Pancreas (tissue), 10 donors: Measurements from ENCODE around the gene POU2AF2. TPM values are rescaled to one million over a fixed set of nuclear protein-coding genes. Genes with fewer than 3 reads are reported as not detected.

Experiments
- ATAC-seq, 4 donors: fragments of 200-7000 bp; cut with Tn5 transposase; one replicate each; pipeline versions ENCODE4 v1.8.0 to v1.9.1; 2020; ENCODE audit warnings: mild to moderate bottlenecking in 4 of 4, moderate library complexity in 4 of 4
- DNase-seq, 6 donors: peaks; one replicate each; pipeline ENCODE4 v3.0.0-alpha.2; 2020
- FAIRE-seq: peaks from 2 replicates; lab custom pipeline; 2012; peaks lifted over from hg19 to GRCh38; lab: Jason Lieb, UNC
- H3K27ac ChIP-seq, 4 donors: fragments of 200-600 bp; sonication (generic); 1 replicate in 3 of 4; 2 replicates in 1 of 4; pipeline versions ENCODE4 v1.5.0 to v1.8.0; 2020
- H3K27me3 ChIP-seq, 4 donors: fragments of 200-600 bp; one replicate each; pipeline ENCODE4 v1.8.0; 2021
- H3K36me3 ChIP-seq, 3 donors: fragments of 200-600 bp; sonication (generic) in 1 of 3; one replicate each; pipeline versions ENCODE4 v1.5.0 to v1.8.0; 2020 to 2021
- H3K4me1 ChIP-seq, 3 donors: fragments of 200-600 bp; one replicate each; pipeline ENCODE4 v1.8.0; 2021
- H3K4me3 ChIP-seq, 4 donors: fragments of 200-600 bp; sonication (generic) in 2 of 4; one replicate each; pipeline versions ENCODE4 v1.5.0 to v1.8.0; 2020 to 2021
- H3K9me3 ChIP-seq, 4 donors: fragments of 200-600 bp; one replicate each; pipeline ENCODE4 v1.8.0; 2021
- WGBS, 2 donors: extraction: QIAGEN DNeasy Blood & Tissue Kit; methylation state at CpG; one replicate each; pipeline ENCODE4 v1.1.7; 2013; 5-methylcytosine and 5-hydroxymethylcytosine counted together
- intact Hi-C, 3 donors: fragments of 100-400 bp; cut with DNase I; formaldehyde crosslinking; loops; one replicate each; pipeline versions ENCODE4 v1.11.1 to v1.14.2; 2022
- polyA plus RNA-seq, 2 donors: library from polyadenylated mRNA; stranded (reverse); fragments of 200-250 nt; gene quantifications; one replicate each; pipeline ENCODE4 v1.2.3, GENCODE V29; 2013
- total RNA-seq, 6 donors: library from RNA; stranded (reverse); fragmentation: NEBNext Ultra II Directional in 4 of 6; extraction: Animal tissue kit (Norgen Biotek cat#: 25700) in 4 of 6; gene quantifications; one replicate each; pipeline versions ENCODE4 v1.2.1 to v1.2.4, GENCODE V29; 2021 to 2023
- TF ChIP-seq, protein P1 (sequence below), 4 donors: fragments of 200-600 bp; sonication (generic) in 3 of 4; IDR thresholded peaks; one replicate each; pipeline versions ENCODE4 v1.5.0 to v1.8.0; 2021; ENCODE audit warnings: antibody characterized with exemption in 4 of 4
- donor health status: healthy with polysubstance abuse.
- donor health status: DM: no; HTN: no; CAD: no; lungs with moderate emphysema.
- donor health status: DM: no; HTN: no; CAD: no.
- donor health status: control.
- donor health status: control.
- donor health status: Bipolar disorder and iron deficiency.
- donor health status: DM: yes; HTN: yes; CAD: no.
- donor health status: DM: no; HTN: no; CAD: no.
- donor health status: DM: no; HTN: no; CAD: no.
- donor health status: DM: yes; HTN: yes; CAD: no.

POU2AF2 gene
- total and polyA plus RNA-seq, 8 donors = 0.16 to 1.9 (median 0.24) TPM

DNA sequence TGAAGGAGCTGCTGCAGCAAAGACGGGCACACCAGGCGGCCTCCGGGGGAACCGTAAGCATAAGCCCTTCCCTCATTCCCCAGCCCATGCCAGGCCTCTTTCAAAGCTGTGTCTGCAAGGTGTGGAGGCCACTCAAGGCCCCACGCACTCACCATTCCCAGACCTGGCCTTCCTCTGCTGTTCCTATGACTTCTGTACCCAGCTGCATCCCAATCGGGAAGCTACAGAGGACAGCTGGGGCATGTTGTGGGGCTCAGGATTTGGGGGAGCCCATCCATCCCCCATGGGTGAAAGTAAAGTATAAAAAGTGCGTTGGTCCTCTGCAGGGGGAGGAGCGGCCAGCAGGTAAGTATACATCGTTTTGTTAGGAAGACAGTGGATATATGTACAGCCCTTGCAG lies 55.0 kb downstream of the POU2AF2 start:
- 91 to 96% methylated on average over 9 of the region's 9 CpGs for WGBS, 2 donors
- H3K9me3 ChIP-seq = no peaks in the 10 kb centered on the region
- H3K4me3 ChIP-seq = no peak overlapping the region
- intact Hi-C loops = loop anchor here in 2 of 3 donors (5.0 to 10.0 kb wide), 2 partner anchors 54 to 122 kb away; no protein-coding TSS in a partner anchor
- H3K27me3 ChIP-seq = no peaks in the 10 kb centered on the region
- TF ChIP-seq, protein P1, sequence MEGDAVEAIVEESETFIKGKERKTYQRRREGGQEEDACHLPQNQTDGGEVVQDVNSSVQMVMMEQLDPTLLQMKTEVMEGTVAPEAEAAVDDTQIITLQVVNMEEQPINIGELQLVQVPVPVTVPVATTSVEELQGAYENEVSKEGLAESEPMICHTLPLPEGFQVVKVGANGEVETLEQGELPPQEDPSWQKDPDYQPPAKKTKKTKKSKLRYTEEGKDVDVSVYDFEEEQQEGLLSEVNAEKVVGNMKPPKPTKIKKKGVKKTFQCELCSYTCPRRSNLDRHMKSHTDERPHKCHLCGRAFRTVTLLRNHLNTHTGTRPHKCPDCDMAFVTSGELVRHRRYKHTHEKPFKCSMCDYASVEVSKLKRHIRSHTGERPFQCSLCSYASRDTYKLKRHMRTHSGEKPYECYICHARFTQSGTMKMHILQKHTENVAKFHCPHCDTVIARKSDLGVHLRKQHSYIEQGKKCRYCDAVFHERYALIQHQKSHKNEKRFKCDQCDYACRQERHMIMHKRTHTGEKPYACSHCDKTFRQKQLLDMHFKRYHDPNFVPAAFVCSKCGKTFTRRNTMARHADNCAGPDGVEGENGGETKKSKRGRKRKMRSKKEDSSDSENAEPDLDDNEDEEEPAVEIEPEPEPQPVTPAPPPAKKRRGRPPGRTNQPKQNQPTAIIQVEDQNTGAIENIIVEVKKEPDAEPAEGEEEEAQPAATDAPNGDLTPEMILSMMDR (IDR thresholded peaks at IDR 0.05) = no peak
- FAIRE-seq = no peak
- DNase-seq = no peak
- H3K27ac ChIP-seq = peak overlapping the region; percentile 41 to 93 (median 88)
- H3K4me1 ChIP-seq = peaks cover 4 to 42% (median 33%) of the 10 kb centered on the region in 3 donors
- H3K36me3 ChIP-seq = no peaks in the 10 kb centered on the region
- ATAC-seq = no peak

DNA sequence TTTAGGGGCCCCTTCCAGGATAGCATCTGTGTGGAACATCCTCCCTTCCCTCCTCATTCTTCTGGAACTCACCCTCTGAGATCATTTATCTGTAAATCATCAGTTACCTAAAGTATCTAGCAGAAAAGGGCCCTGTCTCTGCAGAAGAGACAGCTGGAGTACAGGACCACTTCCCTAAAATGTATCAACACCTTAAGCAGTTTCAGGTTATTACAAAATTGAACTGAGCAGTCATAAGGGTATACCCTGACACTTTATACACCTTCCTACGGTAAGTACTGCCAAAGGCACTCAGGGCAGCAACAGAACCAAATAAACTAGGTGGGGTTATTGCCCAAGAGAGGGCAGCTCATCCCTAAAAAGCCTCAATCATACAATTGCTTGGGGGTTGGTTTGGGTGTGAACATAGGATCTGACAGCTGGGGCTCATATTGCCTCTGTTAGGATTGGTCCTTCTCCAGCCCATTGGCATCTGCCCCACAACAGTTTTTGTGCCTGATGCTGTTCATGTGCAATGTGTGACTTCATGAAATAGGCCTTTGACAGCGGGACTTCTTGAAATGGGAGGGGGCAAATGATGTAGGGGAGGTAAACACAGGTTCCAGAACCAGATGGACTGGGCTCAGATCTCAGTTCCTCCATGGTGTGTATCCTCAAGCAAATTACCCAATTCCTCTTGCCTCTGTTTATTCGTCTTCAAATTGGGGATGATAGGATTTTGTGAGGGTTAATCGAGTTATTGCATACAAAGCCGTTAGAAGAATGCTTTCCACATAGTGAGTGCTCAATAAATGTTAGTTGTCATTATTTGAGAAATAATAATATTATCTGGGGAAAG lies 55.7 kb downstream of the POU2AF2 start:
- H3K4me1 ChIP-seq = peaks cover 4 to 42% (median 33%) of the 10 kb centered on the region in 3 donors
- FAIRE-seq = no peak
- WGBS, 2 donors = 60 to 74% methylated on average over 5 of the region's 5 CpGs
- ATAC-seq = no peak
- H3K9me3 ChIP-seq = no peaks in the 10 kb centered on the region
- intact Hi-C loops = loop anchor here in 2 of 3 donors (5.0 to 10.0 kb wide), 2 partner anchors 54 to 121 kb away; no protein-coding TSS in a partner anchor
- no peaks in the 10 kb centered on the region for H3K27me3 ChIP-seq
- TF ChIP-seq, protein P1 (IDR thresholded peaks at IDR 0.05) = no peak
- DNase-seq = no peak
- H3K27ac ChIP-seq = peak overlapping the region in 2 of 4 donors; percentile 41 to 76
- no peaks in the 10 kb centered on the region for H3K36me3 ChIP-seq
- H3K4me3 ChIP-seq = no peak overlapping the region

DNA sequence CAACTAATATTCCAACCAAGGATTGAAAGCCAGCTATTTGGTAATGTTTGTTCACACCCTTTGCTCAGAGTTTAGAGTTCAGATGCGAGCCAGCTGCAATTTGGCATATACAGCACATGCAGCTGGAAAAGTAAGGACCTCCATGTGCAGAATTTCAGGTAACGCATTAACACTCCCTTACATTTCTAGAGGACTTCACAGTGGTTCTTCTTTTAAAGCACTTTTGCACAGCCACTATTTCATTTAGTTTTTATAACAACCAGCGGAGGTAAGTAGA lies 56.3 kb downstream of the POU2AF2 start:
- Histone ChIP-seq H3K27me3 (no peaks in the 10 kb centered on the region), H3K27ac (peak overlapping the region in 2 of 4 donors; percentile 76 to 85), H3K4me1 (peaks cover 4 to 42% (median 33%) of the 10 kb centered on the region in 3 donors), H3K36me3 (no peaks in the 10 kb centered on the region), H3K4me3 (no peak overlapping the region), H3K9me3 (no peaks in the 10 kb centered on the region)
- intact Hi-C loops = loop anchor here in 2 of 3 donors (5.0 to 10.0 kb wide), 2 partner anchors 53 to 121 kb away; no protein-coding TSS in a partner anchor
- TF ChIP-seq, protein P1 (IDR thresholded peaks at IDR 0.05) = no peak
- WGBS, 2 donors = 71 to 75% methylated on average over 3 of the region's 3 CpGs
- FAIRE-seq (no peak), ATAC-seq (no peak), DNase-seq (no peak)

DNA sequence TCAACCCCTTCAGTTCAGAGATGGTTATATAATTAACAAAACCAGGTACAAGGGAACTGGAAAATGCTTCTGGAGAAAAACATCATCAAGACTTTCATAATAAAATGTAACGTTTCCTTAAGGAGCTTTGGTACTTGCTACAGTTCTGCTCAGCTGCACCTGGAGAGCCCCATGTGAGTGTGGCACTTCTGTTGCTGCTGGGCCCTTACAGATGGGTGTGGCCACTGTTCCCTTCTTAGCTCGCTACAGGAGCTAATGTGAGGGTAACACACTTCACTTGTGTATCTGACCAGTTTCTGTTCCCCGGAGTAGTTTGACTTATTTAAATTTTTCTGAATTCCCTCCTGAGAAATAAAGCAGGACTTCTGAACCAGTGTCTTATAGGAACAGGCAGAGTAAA lies 56.8 kb downstream of the POU2AF2 start:
- intact Hi-C loops = loop anchor here in 2 of 3 donors (5.0 to 10.0 kb wide), 2 partner anchors 53 to 120 kb away; no protein-coding TSS in a partner anchor
- no peak for FAIRE-seq
- no peaks in the 10 kb centered on the region for H3K27me3 ChIP-seq
- H3K27ac ChIP-seq = peak overlapping the region; percentile 34 to 85 (median 57)
- WGBS, 2 donors = 17 to 20% methylated on average over 3 of the region's 3 CpGs
- ATAC-seq = peak in 1 of 4 donors; percentile 26
- no peak for DNase-seq
- peaks cover 4 to 42% (median 34%) of the 10 kb centered on the region in 3 donors for H3K4me1 ChIP-seq
- TF ChIP-seq, protein P1 (IDR thresholded peaks at IDR 0.05) = no peak
- no peaks in the 10 kb centered on the region for H3K9me3 ChIP-seq
- H3K4me3 ChIP-seq = no peak overlapping the region
- no peaks in the 10 kb centered on the region for H3K36me3 ChIP-seq
